ENCODE results near the gene FHIT.
A peak's percentile ranks its signal among the peaks of the same experiment; 100 is the strongest.

Gene FHIT

GRCh38 chr3:60070366-60070765 is 1180.9 kb downstream of the FHIT start:
- DNase-seq (ENCODE audit: low read depth, low spot score), result no peak
- H3K4me3 ChIP-seq (ENCODE audit: low read length), result no peak overlapping the region

- H3K4me3 ChIP-seq (ENCODE audit: low read length), result no peak overlapping the region
- DNase-seq (ENCODE audit: low read depth, low spot score), result no peak
These were observed 1185.9 kb downstream of the FHIT start for GRCh38 chr3:60065227-60065868.

- no peak for DNase-seq (ENCODE audit: low read depth, low spot score)
- no peak overlapping the region for H3K4me3 ChIP-seq (ENCODE audit: low read length)
These were observed 1186.8 kb downstream of the FHIT start for GRCh38 chr3:60064210-60065178.

- no peak overlapping the region for H3K4me3 ChIP-seq (ENCODE audit: low read length)
- DNase-seq (ENCODE audit: low read depth, low spot score), result peak; percentile 20
These were observed 1194.8 kb downstream of the FHIT start for GRCh38 chr3:60056404-60056803.

GRCh38 chr3:60055765-60056164 is 1195.5 kb downstream of the FHIT start:
- no peak for DNase-seq (ENCODE audit: low read depth, low spot score)
- H3K4me3 ChIP-seq (ENCODE audit: low read length), result no peak overlapping the region

GRCh38 chr3:60053526-60054265 is 1197.6 kb downstream of the FHIT start:
- no peak overlapping the region for H3K4me3 ChIP-seq (ENCODE audit: low read length)
- DNase-seq (ENCODE audit: low read depth, low spot score), result no peak

- peak; percentile 71 for DNase-seq (ENCODE audit: low read depth, low spot score)
- H3K4me3 ChIP-seq (ENCODE audit: low read length), result no peak overlapping the region; the same call in 1 of the 2 replicates
These were observed 1202.8 kb downstream of the FHIT start for GRCh38 chr3:60048447-60048848.

GRCh38 chr3:60047426-60048200 is 1203.6 kb downstream of the FHIT start:
- no peak overlapping the region for H3K4me3 ChIP-seq (ENCODE audit: low read length)

GRCh38 chr3:60046210-60046609 is 1205.0 kb downstream of the FHIT start:
- DNase-seq (ENCODE audit: low read depth, low spot score), result no peak
- H3K4me3 ChIP-seq (ENCODE audit: low read length), result no peak overlapping the region

More at GRCh38 chr3:60047426-60048200, 1203.6 kb downstream of the FHIT start:
- DNase-seq (ENCODE audit: low read depth, low spot score), result no peak

- no peak overlapping the region for H3K4me3 ChIP-seq (ENCODE audit: low read length)
- DNase-seq (ENCODE audit: low read depth, low spot score), result no peak
These were observed 1205.6 kb downstream of the FHIT start for GRCh38 chr3:60045686-60046085.

GRCh38 chr3:60036803-60037202 is 1214.4 kb downstream of the FHIT start:
- no peak for DNase-seq (ENCODE audit: low read depth, low spot score)
- H3K4me3 ChIP-seq (ENCODE audit: low read length), result no peak overlapping the region

- no peak overlapping the region for H3K4me3 ChIP-seq (ENCODE audit: low read length)
- DNase-seq (ENCODE audit: low read depth, low spot score), result no peak
These were observed 1217.3 kb downstream of the FHIT start for GRCh38 chr3:60033901-60034453.

GRCh38 chr3:60030982-60031381 is 1220.3 kb downstream of the FHIT start:
- no peak overlapping the region for H3K4me3 ChIP-seq (ENCODE audit: low read length)
- DNase-seq (ENCODE audit: low read depth, low spot score), result no peak

GRCh38 chr3:60028233-60028632 is 1223.0 kb downstream of the FHIT start:
- DNase-seq (ENCODE audit: low read depth, low spot score), result no peak

GRCh38 chr3:60027335-60027734 is 1223.9 kb downstream of the FHIT start:
- DNase-seq (ENCODE audit: low read depth, low spot score), result no peak
- no peak overlapping the region for H3K4me3 ChIP-seq (ENCODE audit: low read length)

More at GRCh38 chr3:60028233-60028632, 1223.0 kb downstream of the FHIT start:
- no peak overlapping the region for H3K4me3 ChIP-seq (ENCODE audit: low read length)

GRCh38 chr3:60025096-60026050 is 1225.9 kb downstream of the FHIT start:
- DNase-seq (ENCODE audit: low read depth, low spot score), result no peak
- no peak overlapping the region for H3K4me3 ChIP-seq (ENCODE audit: low read length)

GRCh38 chr3:60024400-60024799 is 1226.9 kb downstream of the FHIT start:
- DNase-seq (ENCODE audit: low read depth, low spot score), result no peak
- no peak overlapping the region for H3K4me3 ChIP-seq (ENCODE audit: low read length)

GRCh38 chr3:60023189-60023588 is 1228.1 kb downstream of the FHIT start:
- H3K4me3 ChIP-seq (ENCODE audit: low read length), result no peak overlapping the region

More at GRCh38 chr3:60023189-60023588, 1228.1 kb downstream of the FHIT start:
- DNase-seq (ENCODE audit: low read depth, low spot score), result no peak
